GM10847 (cell line): ENCODE results near the gene MYO16.

ENCODE experiments used
- POLR2A ChIP-seq: IDR thresholded peaks from 2 replicates; pipeline ENCODE4 v1.6.1; 2011; ENCODE audit not compliant: insufficient read length; ENCODE audit errors: extremely low read depth

The MYO16 gene

GRCh38 chr13:108787700-108788414, 158.4 kb downstream of the MYO16 start:
- no peak for TF ChIP-seq POLR2A

GRCh38 chr13:108789476-108789875, 160.1 kb downstream of the MYO16 start:
- no peak for TF ChIP-seq POLR2A

DNA sequence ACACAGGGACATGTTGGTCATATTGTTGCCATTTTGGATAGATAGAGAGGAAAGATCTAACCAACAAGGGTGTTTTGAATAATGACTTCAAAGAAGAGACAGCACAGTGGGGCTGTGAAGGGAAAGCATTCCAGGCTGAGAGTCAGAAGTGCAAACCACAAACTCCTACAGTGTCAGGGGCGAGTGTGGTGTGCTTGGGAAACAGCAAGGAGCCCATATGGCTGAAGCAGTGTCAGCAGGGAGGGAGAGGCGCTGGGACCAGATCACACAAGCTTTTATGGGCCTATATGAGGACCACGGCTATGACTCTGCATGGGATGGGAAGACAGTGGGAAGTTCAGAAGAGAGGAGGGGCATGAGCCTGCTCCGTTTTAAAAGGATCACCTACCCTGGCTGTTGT, 166.4 kb downstream of the MYO16 start:
- TF ChIP-seq POLR2A, result no peak

DNA sequence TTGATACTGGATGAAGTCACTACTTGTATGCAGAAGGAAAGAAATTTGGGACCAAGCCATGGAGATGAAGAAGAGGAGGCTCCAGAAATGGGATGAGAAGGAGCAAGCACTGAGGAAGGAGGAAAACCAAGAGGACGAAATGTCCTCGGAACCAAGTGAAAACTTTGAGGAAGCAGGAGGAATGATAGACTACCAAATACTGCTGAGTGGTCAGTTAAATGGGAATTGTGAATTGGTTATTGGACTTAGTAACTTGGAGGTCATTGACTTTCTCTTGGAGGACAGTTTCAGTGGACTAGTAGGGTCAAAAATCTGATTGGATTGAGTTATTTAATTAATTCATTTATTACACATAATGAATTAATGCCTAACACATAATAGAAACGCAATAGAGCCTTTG, 167.9 kb downstream of the MYO16 start:
- TF ChIP-seq POLR2A, result no peak

GRCh38 chr13:108807841-108808240, 178.4 kb downstream of the MYO16 start:
- no peak for TF ChIP-seq POLR2A

GRCh38 chr13:108812165-108812564, 182.8 kb downstream of the MYO16 start:
- no peak for TF ChIP-seq POLR2A

GRCh38 chr13:108812661-108813060, 183.2 kb downstream of the MYO16 start:
- no peak for TF ChIP-seq POLR2A

- no peak for TF ChIP-seq POLR2A
Measured at GRCh38 chr13:108813587-108814170, 184.3 kb downstream of the MYO16 start.

GRCh38 chr13:108816375-108816774, 187.0 kb downstream of the MYO16 start:
- TF ChIP-seq POLR2A, result no peak

- no peak for TF ChIP-seq POLR2A
Measured at GRCh38 chr13:108827646-108828045, 198.2 kb downstream of the MYO16 start.

DNA sequence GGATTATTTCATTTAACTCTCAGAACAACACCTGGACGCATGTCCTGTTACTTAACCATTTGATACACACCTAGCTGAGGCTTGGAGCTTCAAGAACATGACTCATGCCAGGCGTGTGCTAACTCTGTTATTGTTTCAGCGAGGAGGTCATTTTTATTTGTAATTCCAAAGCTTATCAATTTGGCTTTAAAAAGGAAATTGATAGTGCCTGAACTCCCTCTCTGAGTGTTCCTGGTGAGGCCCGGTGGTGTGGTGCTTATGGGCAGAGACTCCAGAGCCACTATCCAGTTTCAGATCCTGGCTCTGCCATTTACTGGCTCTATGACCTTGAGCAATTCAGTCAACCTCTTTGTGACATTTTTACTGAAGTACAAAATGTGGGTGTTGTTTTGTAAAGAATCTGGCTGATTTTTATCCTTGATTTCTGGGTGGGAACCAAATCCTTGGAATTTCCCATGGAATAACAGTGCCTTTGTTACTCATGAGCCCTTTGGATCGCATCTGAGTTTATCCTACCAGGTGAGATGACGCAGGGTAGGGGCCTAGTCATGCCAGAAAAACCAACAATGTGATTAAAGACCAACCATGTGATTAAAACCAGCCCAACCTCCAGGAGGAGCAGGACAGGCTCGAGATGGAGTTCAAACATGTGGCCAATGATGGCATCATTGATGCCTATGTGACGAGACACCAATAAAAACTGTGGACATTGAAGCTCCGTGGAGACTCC, 198.8 kb downstream of the MYO16 start:
- no peak for TF ChIP-seq POLR2A

GRCh38 chr13:108830916-108831315, 201.5 kb downstream of the MYO16 start:
- TF ChIP-seq POLR2A, result no peak

DNA sequence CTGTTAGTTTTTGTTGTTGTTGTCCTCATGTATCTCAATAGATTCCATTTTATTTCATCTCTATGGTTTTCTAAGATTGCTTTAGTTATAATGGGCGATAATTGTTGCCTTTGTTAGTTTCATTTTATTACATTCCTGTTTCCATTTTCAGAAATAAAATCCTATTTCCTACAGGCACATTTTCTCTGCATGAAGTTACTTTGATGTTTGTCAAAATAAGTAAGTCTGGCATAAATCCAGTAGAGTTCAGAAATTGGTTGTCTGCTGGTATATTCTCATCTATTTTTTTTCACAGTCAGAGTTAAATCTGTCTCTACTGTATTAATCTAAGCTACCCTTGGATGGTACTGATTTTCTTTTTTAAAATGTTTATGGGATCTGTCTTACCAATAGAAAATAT, 204.1 kb downstream of the MYO16 start:
- no peak for TF ChIP-seq POLR2A

DNA sequence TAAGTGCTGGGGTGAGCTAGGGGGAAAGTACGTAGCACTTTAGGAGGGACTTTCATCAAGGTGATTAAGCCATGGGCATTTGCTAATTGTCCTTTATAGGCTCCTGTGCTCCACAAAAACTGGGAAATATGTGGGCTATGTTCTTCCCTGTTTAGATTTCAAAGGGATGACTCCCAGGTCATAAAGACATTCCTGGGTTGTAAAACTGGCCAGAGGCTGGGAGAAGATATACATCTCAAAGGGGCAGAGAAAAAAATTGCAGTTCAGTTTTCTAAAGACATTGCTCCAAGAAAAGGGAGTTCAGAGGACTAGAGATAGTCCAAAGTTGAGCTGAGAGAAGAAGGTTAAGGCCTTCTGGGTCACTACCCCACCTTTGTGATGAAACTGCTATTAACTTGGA, 204.8 kb downstream of the MYO16 start:
- no peak for TF ChIP-seq POLR2A

DNA sequence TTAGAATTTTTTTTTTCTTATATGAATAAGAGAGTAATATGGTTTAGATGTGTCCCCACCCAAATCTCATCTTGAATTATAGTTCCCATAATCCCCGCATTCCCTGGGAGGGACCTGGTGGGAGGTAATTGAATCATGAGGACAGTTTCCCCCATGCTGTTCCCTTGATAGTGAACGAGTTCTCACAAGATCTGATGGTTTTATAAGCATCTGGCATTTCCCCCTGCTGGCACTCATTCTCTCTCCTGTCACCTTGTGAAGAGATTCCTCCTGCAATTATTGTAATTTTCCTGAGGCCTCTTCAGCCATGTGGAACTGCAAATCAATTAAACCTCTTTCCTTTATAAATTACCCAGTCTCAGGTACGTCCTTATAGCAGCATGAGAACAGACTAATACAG, 205.7 kb downstream of the MYO16 start:
- no peak for TF ChIP-seq POLR2A

- TF ChIP-seq POLR2A, result no peak
Measured at GRCh38 chr13:108850691-108851090, 221.3 kb downstream of the MYO16 start.
